DMS114 treated with DMSO at 0.1 percent for 48 hours (cell line): ENCODE results near the gene CDKAL1.
"Not testable (repeated sequence)": the region's sequence is repeated elsewhere in the genome, so short reads cannot be mapped to it uniquely, and the experiment has no call there.

Experiments
- DNase-seq: peaks from one replicate; lab custom pipeline; 2025; ENCODE audit not compliant: unreplicated experiment; lab: John Stamatoyannopoulos, UW

Gene CDKAL1

DNA sequence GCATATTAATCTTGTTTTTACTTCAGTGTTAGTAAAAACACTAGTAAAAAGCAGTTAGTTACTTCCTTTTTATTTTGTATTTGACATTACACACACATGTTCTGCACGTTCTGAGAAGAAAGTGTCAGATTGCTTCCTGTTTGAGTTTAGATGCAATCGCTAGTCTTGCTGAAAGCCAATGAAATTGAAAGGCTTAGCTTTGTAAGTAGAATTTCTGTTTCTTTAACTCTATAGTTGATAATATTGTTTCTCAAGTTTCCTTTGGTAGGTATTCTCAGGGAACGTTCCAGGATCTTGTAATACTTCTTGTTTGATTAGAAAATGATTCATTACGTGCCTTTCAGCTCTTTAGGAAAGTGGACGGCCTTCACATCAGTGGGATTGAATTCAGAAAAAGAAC is 55.0 kb downstream of the CDKAL1 start:
- no peak for DNase-seq

DNA sequence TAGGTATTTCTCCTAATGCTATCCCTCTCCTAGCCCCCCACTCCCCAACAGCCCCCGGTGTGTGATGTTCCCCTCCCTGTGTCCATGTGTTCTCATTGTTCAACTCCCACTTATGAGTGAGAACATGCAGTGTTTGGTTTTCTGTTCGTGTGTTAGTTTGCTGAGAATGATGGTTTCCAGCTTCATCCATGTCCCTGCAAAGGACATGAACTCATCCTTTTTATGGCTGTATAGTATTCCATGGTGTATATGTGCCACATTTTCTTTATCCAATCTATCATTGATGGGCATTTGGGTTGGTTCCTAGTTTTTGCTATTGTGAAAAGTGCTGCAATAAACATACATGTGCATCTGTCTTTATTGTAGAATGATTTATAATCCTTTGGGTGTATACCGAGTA is 56.2 kb downstream of the CDKAL1 start:
- not testable (repeated sequence) for DNase-seq

DNA sequence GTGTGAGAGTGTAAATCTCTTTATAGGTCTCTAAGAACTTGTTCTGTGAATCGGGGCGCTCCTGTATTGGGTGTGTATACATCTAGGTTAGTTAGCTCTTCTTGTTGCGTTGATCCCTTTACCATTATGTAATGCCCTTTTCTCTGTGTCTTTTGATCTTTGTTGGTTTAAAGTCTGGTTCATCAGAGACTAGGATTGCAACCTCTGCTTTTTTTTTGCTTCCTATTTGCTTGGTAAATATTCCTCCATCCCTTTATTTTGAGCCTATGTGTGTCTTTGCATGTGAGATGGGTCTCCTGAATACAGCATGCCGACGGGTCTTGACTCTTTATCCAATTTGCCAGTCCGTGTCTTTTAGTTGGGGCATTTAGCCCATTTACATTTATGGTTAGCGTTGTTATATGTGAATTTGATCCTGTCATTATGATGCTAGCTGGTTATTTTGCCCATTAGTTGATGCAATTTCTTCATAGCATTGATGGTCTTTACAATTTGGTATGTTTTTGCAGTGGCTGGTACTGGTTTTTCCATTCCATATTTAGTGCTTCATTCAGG is 60.1 kb downstream of the CDKAL1 start:
- not testable (repeated sequence) for DNase-seq

DNA sequence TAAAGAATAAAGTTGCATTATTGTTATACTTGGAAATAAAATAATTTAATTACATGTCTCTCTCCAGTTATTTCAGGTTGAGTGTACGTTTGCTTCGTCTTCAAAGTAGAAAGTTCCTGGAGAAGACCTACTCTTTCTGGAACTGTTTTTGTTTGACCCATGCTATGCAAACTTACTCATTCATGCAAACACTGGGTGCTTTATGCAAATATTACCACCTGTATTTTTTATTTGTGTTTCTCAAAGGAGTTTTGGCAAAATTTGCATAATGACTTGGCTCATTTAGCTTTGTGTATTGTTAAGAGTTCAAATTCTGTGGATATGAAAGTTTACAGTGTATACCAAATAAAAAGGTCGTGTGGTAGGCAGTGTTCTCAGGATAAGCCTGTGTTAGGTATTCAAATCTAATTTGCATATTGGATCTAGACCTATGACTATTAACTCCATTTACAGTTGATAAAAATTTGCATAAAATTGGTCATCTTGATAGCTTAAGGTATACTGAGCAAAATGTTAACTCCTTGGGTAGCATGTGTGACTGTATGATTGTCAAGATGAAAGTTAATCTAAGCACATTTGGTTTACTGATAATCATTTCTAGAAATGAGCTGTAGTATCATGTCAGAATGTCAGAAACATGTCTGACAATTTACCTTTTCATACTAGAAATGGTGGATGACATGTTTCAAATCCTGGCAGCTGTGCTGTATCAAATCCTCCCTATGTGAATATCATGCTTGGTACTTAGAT is 65.2 kb downstream of the CDKAL1 start:
- DNase-seq: no peak

DNA sequence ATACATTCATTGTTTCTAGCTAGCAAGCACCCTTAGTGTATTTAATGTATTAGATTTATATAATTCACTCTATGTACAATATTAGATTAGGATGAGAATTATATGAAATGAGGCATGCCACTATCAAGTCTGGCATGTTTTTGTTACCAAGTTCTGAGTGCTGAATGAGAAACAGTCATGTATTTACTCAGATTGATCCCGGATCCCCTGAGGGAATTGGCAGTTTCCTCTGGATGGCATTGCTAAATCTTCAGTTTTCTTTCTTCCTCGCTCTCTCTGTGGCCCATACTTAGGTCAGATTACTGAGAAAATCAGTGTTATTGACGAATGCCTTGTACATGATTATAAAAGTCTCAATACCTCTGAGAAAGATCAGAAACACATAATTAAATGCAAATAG is 66.6 kb downstream of the CDKAL1 start:
- no peak for DNase-seq

DNA sequence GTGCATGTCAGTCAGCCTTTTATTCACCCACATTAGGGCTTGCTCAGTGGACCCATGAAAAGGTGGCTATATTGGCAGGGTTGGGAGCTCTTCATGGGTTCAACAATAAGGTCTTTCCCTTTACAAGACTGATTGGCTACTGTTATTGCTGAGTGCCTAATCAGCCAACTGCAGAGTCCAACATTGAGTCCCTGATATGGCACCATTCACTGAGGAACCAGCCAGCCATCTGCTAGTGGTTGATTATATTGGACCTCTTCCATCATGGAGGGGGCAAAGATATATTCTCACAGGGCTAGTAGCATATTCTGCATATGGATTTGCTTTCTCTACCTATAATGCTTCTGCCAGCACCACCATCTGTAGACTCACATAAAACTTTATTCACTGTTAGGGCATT is 69.9 kb downstream of the CDKAL1 start:
- DNase-seq: no peak

DNA sequence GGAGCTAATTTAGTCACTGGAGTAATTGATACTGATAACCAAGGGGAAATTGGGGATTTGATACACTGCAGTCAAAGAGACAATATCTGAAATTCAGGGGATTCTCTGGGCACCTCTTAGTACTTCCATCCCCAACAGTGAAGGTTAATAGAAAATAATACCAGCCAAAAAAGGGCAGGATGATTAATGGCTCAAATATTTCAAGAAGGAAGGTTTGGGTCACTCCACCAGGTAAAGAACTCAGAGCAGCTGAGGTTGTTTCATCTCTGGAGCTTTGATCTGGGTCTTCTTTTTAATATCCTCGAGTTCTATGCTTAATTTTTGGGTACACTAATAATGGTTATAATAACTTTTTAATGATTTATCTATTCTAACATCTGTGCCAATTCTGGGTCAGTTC is 70.8 kb downstream of the CDKAL1 start:
- DNase-seq: no peak

DNA sequence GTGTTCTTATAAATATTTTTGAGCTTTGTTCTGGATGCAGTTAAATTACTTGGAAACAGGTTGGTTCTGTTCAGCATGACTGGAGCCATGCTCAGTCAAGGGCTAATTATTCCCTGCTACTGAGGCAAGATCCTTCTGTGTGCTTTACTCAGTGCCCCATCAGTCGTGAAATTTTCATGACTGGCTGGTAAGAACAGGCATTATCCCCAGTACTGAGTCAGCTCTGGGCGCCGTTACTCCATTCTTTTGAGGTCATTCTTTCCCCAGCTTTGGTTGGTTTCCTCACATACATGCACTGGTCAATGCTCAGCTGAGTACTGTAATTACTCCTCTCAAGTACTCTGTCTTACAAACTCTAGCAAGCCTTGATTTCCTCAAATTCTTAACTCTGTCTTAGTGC is 71.3 kb downstream of the CDKAL1 start:
- DNase-seq: no peak

DNA sequence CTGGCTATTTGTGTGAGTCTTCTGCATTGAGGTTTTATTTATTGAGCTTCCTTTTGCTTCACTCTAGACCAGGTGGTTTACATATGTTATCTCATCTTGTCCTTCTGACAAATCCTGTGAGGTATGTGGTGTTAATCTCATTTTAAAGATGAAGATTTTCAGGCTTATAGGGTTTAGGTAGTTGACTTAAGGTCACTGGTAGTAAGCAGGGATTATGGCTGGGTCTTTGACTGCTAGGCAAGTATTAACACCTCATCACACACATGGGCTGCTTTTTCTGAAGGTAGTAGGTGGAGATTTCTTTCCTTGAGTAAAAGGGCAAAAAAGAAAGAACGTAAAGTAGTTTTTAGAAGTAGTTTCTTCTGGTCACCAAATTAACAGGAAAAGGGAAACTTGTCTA is 72.6 kb downstream of the CDKAL1 start:
- DNase-seq: no peak

DNA sequence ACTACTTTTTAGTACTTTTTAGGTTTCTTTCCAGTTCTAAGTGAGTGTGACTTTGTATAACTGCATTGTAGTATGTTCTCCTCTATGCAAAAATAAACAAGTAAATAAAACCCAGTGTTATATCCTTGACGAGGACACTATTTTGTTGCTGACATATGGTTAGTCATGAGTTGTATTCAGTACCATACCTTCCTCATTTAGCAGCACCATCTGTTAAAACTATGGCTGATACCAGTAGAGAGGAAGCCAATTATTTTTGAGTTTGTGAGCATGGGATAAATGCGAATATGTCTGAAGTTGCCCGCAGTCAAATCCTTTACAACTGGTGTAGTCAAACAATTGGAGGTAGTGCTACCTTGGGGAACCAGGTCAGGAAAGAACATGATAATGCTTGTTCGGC is 74.1 kb downstream of the CDKAL1 start:
- DNase-seq: no peak

DNA sequence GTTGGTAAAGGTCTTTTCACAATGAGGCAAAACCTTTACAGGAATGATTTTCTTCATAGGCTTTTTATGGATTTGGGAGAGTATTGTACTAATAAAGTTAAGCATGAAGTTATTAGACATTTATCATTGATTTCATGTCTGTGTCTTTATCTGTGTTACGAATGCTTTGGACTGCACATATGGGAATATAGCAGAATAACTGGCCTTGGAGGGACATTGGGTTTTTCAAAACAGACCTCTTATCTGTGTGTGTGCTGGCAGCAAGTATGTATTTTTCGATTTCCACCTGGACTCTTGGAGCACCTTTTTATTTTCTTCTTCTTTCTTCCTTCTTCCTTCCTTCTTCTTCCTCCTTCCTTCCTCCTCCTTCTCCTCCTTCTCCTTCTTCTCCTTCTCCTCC is 74.6 kb downstream of the CDKAL1 start:
- DNase-seq: no peak

DNA sequence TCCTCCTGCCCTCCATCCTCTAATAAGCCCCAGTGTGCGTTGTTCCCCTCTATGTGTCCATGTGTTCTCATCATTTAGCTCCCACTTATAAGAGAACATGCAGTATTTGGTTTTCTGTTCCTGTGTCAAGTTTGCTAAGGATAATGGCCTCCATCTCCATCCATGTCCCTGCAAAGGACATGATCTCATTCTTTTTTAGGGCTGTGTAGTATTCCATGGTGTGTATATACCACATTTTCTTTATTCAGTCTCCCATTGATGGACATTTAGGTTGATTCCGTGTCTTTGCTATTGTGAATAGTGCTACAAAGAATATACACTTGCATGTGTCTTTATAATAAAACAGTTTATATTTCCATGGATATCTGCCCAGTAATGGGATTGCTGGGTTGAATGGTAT is 75.7 kb downstream of the CDKAL1 start:
- not testable (repeated sequence) for DNase-seq

DNA sequence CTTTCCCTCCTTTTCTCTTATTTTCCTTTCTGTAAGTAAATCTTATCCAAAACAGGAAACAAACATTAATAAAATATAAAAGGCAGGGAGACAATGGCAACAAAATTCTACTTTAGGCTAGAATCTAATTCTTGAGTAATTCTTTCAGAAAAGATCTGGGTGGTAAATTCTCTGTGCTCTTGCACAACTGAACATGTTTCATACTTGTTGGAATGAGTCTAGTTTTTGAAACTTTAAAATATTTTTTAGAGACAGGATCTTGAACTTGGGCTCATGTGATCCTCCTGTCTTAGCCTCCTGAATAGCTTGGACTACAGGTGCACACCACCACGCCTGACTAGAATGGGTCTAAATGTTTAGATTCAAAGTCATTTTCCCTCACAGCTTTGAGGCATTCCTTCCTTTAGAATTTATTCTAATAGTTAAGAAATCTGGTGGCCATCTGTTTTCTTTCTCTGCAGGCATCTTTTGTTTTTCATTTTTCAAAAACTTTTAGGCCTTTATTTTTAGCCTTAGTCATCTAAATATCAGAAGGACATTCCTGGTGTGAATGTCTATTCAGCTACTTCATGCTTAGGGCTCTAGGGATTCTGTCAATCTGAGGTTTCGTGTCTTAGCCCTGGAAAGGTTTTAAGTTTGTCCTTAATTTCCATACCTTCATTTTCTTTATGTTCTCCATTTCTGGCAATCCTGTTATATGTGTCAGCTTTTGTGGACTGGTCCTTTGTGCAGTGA is 76.5 kb downstream of the CDKAL1 start:
- no peak for DNase-seq

DNA sequence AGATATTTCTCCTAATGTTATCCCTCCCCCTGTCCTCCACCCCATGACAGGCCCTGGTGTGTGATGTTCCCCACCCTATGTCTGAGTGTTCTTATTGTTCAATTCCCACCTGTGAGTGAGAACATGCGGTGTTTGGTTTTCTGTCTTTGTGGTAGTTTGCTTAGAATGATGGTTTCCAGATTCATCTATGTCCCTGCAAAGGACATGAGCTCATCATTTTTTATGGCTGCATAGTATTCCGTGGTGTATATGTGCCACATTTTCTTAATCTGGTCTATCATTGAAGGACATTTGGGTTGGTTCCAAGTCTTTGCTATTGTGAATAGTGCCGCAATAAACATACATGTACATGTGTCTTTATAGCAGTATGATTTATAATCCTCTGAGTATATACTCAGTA is 83.3 kb downstream of the CDKAL1 start:
- DNase-seq: not testable (repeated sequence)

DNA sequence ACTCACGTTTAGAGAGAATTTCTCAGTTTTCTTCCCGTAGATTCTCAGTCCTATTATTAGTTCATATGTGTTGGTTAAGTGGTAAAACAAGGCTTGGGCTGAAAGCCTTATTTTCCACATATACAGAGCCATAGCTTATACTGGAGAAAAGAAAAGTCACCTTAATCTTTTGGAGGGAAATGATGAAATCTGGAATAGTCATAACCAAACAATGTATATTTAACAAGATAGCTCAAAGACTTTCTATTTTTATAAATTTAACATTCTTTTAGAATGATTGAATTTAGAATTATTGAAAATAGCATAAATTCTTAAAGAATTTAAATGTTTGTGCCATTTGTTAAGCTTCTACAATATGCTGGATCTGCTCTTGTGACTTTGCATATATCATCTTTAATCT is 85.8 kb downstream of the CDKAL1 start:
- DNase-seq: no peak

DNA sequence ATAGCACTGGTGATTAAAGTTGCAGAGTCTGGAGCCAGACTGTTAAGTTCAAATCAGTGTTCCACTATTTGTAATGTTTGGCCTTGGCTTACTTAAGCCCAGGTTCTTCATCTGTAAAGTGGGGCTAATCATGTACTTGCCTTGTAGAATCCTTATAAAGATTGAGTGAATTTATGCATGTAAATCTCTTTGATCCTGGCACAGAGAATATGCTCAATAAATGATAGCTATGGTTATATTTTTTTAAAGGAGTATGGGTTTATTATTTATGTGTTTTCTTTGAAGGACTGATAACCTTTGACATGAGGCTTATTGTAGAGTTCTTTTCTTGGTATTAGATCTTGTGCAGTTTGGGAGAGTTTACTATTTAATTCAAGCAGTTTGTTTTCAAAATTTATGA is 89.5 kb downstream of the CDKAL1 start:
- no peak for DNase-seq

DNA sequence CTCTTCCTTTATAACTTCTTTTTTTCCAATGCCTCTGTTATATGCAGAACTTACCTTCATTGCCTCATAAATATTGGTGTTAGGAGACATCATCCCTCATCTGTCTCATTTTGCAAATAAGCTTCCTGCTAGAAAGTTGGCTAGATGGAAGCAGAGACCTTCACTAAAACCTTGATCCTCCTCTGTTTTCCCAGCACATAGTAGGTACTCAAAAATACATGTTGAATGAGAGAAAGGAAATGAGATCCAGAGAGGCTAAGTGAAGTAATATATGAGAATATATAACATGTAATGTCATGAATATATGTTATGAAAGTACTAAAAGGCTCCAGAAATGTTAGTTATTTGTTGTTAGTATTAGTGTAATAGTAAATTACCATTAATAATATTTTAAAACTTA is 91.9 kb downstream of the CDKAL1 start:
- no peak for DNase-seq

DNA sequence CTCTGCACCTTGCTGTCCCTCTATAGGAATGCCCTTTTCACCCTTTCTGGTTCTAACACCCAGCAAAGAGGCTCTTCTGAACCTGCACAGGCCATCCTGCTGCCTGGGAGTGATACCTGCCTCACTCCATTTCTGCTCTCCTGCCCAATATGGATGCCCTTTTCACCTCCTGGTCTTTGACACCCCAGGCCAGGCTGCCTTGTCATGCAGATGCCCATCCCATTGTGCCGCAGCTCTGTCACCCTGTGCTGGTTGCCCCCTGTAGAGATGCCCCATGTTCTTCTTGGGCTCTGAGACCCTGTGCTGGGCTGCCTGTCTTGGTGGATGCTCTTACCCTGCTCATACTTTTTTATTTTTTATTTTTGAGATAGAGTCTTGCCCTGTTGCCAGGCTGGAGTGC is 95.3 kb downstream of the CDKAL1 start:
- no peak for DNase-seq

DNA sequence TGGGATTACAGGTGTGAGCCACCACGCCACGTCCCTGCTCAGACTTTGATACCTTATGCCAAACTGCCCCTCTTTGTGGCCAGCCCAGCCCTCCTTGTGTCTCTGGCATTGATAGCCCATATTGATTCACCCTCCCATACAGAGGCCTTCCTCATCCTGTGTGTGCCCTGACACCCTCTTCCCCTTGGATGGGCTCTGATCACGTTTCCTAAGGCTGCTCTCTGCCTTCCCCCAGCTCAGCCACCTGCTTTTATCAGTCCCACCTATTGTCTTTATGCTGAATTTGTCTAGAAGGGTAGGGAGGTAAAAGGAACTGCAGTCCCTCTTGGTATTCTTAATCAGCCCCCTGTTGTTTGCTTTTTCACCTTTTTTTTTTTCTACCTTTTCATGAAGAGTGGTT is 95.9 kb downstream of the CDKAL1 start:
- DNase-seq: no peak

DNA sequence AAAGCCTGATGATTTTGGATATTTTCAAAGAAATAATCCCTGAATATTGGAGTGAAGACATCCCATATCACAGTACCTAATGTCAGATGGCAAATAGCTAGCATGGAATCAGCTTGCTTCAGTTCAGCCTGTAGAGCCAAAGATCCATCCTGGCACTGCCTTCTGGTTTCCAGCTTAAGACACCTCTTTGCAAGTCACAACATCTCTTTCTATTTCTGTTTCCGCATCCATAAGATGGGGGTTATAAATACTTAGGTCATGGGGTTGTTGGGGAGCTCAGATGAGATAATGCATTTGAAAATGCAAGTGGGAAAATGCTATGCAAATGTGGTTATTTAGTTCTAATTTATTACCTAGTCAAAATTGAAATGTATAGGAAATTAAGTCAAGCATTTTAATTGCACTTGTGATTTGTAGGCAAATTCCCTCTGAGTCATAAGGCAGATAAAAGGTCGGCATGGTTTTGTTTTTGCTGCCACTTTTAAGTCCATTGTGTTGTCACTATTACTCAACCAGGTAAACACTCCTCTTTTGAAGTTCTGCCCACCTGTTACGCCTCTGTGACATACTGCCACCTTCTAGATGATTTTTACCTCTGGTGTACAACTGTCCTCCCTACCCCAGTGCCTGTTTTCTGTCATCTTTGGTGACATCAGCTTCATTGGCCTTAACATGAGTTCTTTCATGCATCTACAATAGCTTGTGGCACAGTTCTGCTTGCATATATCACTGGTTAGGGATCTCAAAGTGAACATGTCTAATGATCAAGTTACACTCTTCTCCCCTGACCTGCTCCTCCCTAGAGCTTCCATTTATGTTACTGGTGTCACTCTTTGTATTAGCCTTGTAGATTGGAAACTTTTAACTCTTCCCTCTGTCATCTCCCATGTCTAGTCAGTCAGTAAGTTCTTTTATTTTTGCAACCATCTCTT is 96.6 kb downstream of the CDKAL1 start:
- no peak for DNase-seq

DNA sequence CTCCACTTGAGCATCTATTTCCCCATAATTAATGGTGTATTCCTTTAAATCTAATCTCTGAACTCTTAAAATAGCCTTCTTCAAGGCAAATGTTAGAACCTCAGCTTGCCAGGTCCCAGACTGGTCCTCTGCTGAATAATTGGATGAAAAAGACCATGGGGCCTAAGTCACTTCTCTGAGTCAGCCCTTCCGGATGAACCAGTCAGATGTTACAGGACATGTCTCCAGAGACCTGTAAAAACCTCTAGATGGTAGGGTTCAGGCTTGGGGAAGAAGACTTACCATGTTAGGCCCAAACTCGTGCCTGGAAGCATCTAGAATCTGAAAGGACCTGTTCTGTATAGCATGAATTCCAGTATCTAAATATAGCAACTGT is 97.3 kb downstream of the CDKAL1 start:
- no peak for DNase-seq
